MCF 10A (cell line): Measurements from ENCODE around the gene FAM89B. TPM values are rescaled to one million over a fixed set of nuclear protein-coding genes. Genes with fewer than 3 reads are reported as not detected.

Experiments used
- BruUV-seq: library from RNA; stranded (reverse); fragments of 400-500 nt; replicated peaks from 2 replicates; lab custom pipeline; 2021; lab: Mats Ljungman, UMichigan
- CTCF ChIA-PET: fragments of 300-600 bp; sonication (Branson Sonifier 250); formaldehyde crosslinking; extraction: SDS; loops from one replicate; lab custom pipeline; 2021; ENCODE audit warnings: antibody characterized with exemption, inconsistent platforms; lab: Yijun Ruan, JAX
- POLR2A ChIA-PET: fragments of 300-600, 350-650 bp; sonication (Branson Sonifier 250); formaldehyde crosslinking; extraction: SDS; loops from one replicate; lab custom pipeline; 2020; ENCODE audit warnings: antibody characterized with exemption, inconsistent platforms; lab: Yijun Ruan, JAX
- DNase-seq: peaks from one replicate; pipeline ENCODE4 v3.0.0-alpha.2; 2018; ENCODE audit not compliant: unreplicated experiment
- H3K27ac Mint-ChIP-seq: one replicate; pipeline ENCODE4 v1.8.0; 2022; ENCODE audit warnings: mild to moderate bottlenecking, low read depth, mixed read lengths; ENCODE audit not compliant: unreplicated experiment
- H3K27me3 Mint-ChIP-seq: one replicate; pipeline ENCODE4 v1.8.0; 2022; ENCODE audit warnings: mixed read lengths; ENCODE audit not compliant: insufficient read depth, unreplicated experiment
- H3K36me3 Mint-ChIP-seq: one replicate; pipeline ENCODE4 v1.8.0; 2022; ENCODE audit warnings: mild to moderate bottlenecking, moderate library complexity, mixed read lengths; ENCODE audit not compliant: insufficient read depth, unreplicated experiment
- H3K4me1 Mint-ChIP-seq: one replicate; pipeline ENCODE4 v1.8.0; 2022; ENCODE audit warnings: mixed read lengths; ENCODE audit not compliant: insufficient read depth, unreplicated experiment
- H3K4me3 Mint-ChIP-seq: one replicate; pipeline ENCODE4 v1.8.0; 2022; ENCODE audit warnings: mild to moderate bottlenecking, moderate library complexity, mixed read lengths; ENCODE audit not compliant: unreplicated experiment
- H3K9me3 Mint-ChIP-seq: one replicate; pipeline ENCODE4 v1.8.0; 2022; ENCODE audit warnings: mixed read lengths; ENCODE audit not compliant: unreplicated experiment
- CTCF ChIP-seq: fragments of 200-600 bp; IDR thresholded peaks from one replicate; pipeline ENCODE4 v1.8.0; 2022; ENCODE audit warnings: antibody characterized with exemption, mild to moderate bottlenecking; ENCODE audit not compliant: unreplicated experiment
- intact Hi-C: fragments of 100-400 bp; cut with micrococcal nuclease; formaldehyde crosslinking; loops from 2 replicates; pipeline ENCODE4 v1.14.1; 2022
- total RNA-seq: library from RNA; stranded (reverse); gene quantifications from 2 replicates; pipeline ENCODE4 v1.2.3, GENCODE V29; 2022

Gene FAM89B
- total RNA-seq, 1 experiment from 2014 or later: 16.7 TPM

DNA sequence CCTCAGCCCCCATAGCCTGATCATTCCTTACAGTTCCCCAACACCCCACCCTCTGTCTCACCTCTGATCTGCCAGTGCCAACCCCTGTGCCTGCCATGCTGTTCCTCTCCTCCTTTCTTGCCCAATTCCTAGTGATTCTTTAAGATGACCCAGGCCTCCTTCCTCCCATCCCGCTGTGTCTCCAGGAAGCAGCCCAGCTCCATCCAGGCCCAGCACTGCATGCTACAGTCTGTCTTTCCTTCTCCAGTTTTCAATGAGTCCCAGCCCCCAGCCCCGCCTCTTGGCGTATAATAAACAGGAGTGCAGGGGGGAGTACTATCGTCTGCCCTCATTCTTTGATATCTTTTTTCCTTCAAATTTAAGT is 26.5 kb upstream of the FAM89B start:
- no peak for DNase-seq
- no peak for TF ChIP-seq CTCF
- Mint-ChIP-seq H3K27ac (no peak overlapping the region), H3K4me3 (peak overlapping the region; percentile 42), H3K36me3 (no peaks in the 10 kb centered on the region), H3K9me3 (no peaks in the 10 kb centered on the region), H3K27me3 (no peaks in the 10 kb centered on the region), H3K4me1 (peaks cover 10% of the 10 kb centered on the region)
- ChIA-PET CTCF (interaction anchor here (0.6 to 1.7 kb wide), 2 partner anchors 26 to 46 kb away, joined by 4 read pairs; no protein-coding TSS in a partner anchor), POLR2A (interaction anchor here (0.6 to 1.6 kb wide), 3 partner anchors 24 to 46 kb away, joined by 3 to 6 read pairs (median 3); partner anchors contain the start of gene ZNRD2)
- no TSS peak for BruUV-seq
- intact Hi-C loops: no loop called here

- Mint-ChIP-seq H3K27me3 (no peaks in the 10 kb centered on the region), H3K4me1 (peaks cover 10% of the 10 kb centered on the region), H3K27ac (no peak overlapping the region), H3K36me3 (no peaks in the 10 kb centered on the region), H3K4me3 (peak overlapping the region; percentile 42), H3K9me3 (no peaks in the 10 kb centered on the region)
- peak; percentile 86 for DNase-seq
- intact Hi-C loops: no loop called here
- ChIA-PET POLR2A (interaction anchor here (0.6 to 1.6 kb wide), 8 partner anchors 19 to 125 kb away, joined by 3 to 6 read pairs (median 3); partner anchors contain the start of genes FAM89B and ZNRD2), CTCF (interaction anchor here (1.2 to 1.7 kb wide), 2 partner anchors 25 to 72 kb away, joined by 3 to 4 read pairs; no protein-coding TSS in a partner anchor)
- no TSS peak for BruUV-seq
- TF ChIP-seq CTCF: no peak
Measured at GRCh38 chr11:65546217-65546958, 25.9 kb upstream of the FAM89B start.

DNA sequence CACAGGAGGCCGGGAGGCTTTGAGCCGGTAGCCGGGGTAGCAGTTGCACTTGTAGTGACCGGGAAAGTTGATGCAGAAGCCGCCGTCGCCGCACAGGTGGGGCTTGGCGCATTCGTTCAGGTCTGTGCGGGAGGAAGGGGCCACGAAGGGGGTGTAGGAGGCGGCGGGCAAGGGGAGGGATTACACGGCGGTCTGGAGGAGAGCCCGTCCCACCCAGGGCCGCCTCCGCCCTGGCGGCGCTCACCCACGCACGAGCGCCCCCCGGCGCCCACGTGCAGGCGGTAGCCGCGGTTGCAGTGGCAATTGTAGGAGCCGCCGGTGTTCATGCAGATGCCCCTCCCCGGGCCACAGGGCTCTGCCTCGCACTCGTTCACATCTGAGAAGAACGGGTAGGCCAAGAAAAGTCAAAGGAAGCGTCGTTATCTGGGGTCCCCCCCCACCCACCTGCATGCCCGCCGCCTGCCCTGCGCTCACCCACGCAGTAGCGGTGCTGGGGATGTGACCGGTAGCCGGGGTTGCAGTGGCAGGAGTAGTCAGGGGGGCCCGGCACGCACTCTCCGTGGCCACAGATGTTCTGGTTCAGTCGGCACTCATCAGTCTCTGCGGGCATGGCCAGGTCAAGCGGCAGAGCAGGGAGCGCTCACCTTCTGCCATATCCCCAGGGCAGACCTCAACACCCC is 24.8 kb upstream of the FAM89B start:
- ChIA-PET CTCF (interaction anchor here (1.2 kb wide), 1 partner anchor 70 kb away, joined by 3 read pairs; no protein-coding TSS in a partner anchor), POLR2A (interaction anchor here (1.0 to 1.1 kb wide), 2 partner anchors 24 to 54 kb away, joined by 3 read pairs; partner anchors contain the start of gene FAM89B)
- no peaks in the 10 kb centered on the region for H3K36me3 Mint-ChIP-seq
- no TSS peak for BruUV-seq
- H3K27ac Mint-ChIP-seq: no peak overlapping the region
- no peak for DNase-seq
- intact Hi-C loops: no loop called here
- no peaks in the 10 kb centered on the region for H3K27me3 Mint-ChIP-seq
- peaks cover 4% of the 10 kb centered on the region for H3K4me1 Mint-ChIP-seq
- no peak for TF ChIP-seq CTCF
- H3K4me3 Mint-ChIP-seq: no peak overlapping the region
- no peaks in the 10 kb centered on the region for H3K9me3 Mint-ChIP-seq

GRCh38 chr11:65548395-65548794 is 23.9 kb upstream of the FAM89B start:
- H3K27me3 Mint-ChIP-seq: no peaks in the 10 kb centered on the region
- no peak overlapping the region for H3K4me3 Mint-ChIP-seq
- H3K27ac Mint-ChIP-seq: no peak overlapping the region

More at GRCh38 chr11:65548395-65548794, 23.9 kb upstream of the FAM89B start:
- no peak for DNase-seq
- H3K36me3 Mint-ChIP-seq: no peaks in the 10 kb centered on the region
- BruUV-seq: no TSS peak
- CTCF ChIA-PET: interaction anchor here (0.6 to 1.1 kb wide), 5 partner anchors 14 to 166 kb away, joined by 3 to 4 read pairs (median 3); partner anchors contain the start of gene FAM89B
- no peak for TF ChIP-seq CTCF
- peaks cover 4% of the 10 kb centered on the region for H3K4me1 Mint-ChIP-seq
- no peaks in the 10 kb centered on the region for H3K9me3 Mint-ChIP-seq
- POLR2A ChIA-PET: interaction anchor here (0.6 to 1.0 kb wide), 3 partner anchors 12 to 116 kb away, joined by 3 to 4 read pairs (median 3); no protein-coding TSS in a partner anchor
- intact Hi-C loops: no loop called here
